Endodermal cell (in vitro differentiated cells): ENCODE measurements around the gene PTPN11. TPM values are rescaled to one million over a fixed set of nuclear protein-coding genes. Genes with fewer than 3 reads are reported as not detected.

Experiments used
- DNase-seq: peaks from one replicate; pipeline ENCODE4 v3.0.0-alpha.2; 2017
- H3K27ac ChIP-seq: 2 replicates; pipeline ENCODE4 v1.5.1; 2013; ENCODE audit warnings: mild to moderate bottlenecking, low read depth, low read length, moderate library complexity
- H3K27me3 ChIP-seq: 2 replicates; pipeline ENCODE4 v1.6.1; 2013; ENCODE audit warnings: mild to moderate bottlenecking, low read length, moderate library complexity; ENCODE audit not compliant: insufficient read depth, control insufficient read depth, poor library complexity, severe bottlenecking
- H3K36me3 ChIP-seq: 2 replicates; pipeline ENCODE4 v1.7.0; 2013; ENCODE audit warnings: mild to moderate bottlenecking, low read length, moderate library complexity; ENCODE audit not compliant: control insufficient read depth, insufficient read depth
- H3K4me1 ChIP-seq: one replicate; pipeline ENCODE4 v1.7.0; 2013; ENCODE audit warnings: low read length; ENCODE audit not compliant: control insufficient read depth, insufficient read depth
- H3K4me3 ChIP-seq: 2 replicates; pipeline ENCODE4 v1.5.1; 2013; ENCODE audit warnings: mild to moderate bottlenecking, low read length, moderate library complexity
- H3K9ac ChIP-seq: 2 replicates; pipeline ENCODE4 v1.6.1; 2013; ENCODE audit warnings: mild to moderate bottlenecking, low read length, moderate library complexity; ENCODE audit not compliant: poor library complexity, severe bottlenecking; ENCODE audit errors: extremely low read depth
- H3K9me3 ChIP-seq: 2 replicates; pipeline ENCODE4 v1.6.1; 2013; ENCODE audit warnings: mild to moderate bottlenecking, low read length, moderate library complexity; ENCODE audit not compliant: control insufficient read depth
- H3K27ac Mint-ChIP-seq: 2 replicates; pipeline ENCODE4 v1.8.0; 2020; ENCODE audit warnings: mixed read lengths
- H3K27me3 Mint-ChIP-seq: 2 replicates; pipeline ENCODE4 v1.8.0; 2021; ENCODE audit warnings: mild to moderate bottlenecking, mixed read lengths; ENCODE audit not compliant: insufficient read depth
- H3K36me3 Mint-ChIP-seq: 2 replicates; pipeline ENCODE4 v1.8.0; 2020; ENCODE audit warnings: low read depth, mixed read lengths
- H3K4me1 Mint-ChIP-seq: 2 replicates; pipeline ENCODE4 v1.8.0; 2020; ENCODE audit warnings: mixed read lengths
- H3K4me3 Mint-ChIP-seq: 2 replicates; pipeline ENCODE4 v1.8.0; 2020; ENCODE audit warnings: mild to moderate bottlenecking, moderate library complexity, mixed read lengths
- H3K9me3 Mint-ChIP-seq: 2 replicates; pipeline ENCODE4 v1.8.0; 2020; ENCODE audit warnings: mild to moderate bottlenecking, mixed read lengths
- WGBS, 2 experiments: methylation state at CpG; one replicate each; pipeline versions ENCODE4 v1.1.5 to v1.1.7; 2013; ENCODE audit warnings: missing lambda C conversion rate in 2 of 2, mixed read lengths in 1 of 2; ENCODE audit not compliant: insufficient coverage in 1 of 2, insufficient read length in 1 of 2; 5-methylcytosine and 5-hydroxymethylcytosine counted together
- total RNA-seq, 2 donors: library from RNA; stranded (reverse); fragmentation: NEBNext Ultra II Directional in 1 of 2; extraction: Animal tissue kit (Norgen Biotek cat#: 25700) in 1 of 2; gene quantifications; 2 replicates in 1 of 2; 3 replicates in 1 of 2; pipeline ENCODE4 v1.2.1, GENCODE V29; 2021
- TF ChIP-seq, protein P1 (sequence below): fragments of 200-600 bp; sonication (generic); conservative IDR thresholded peaks from 2 replicates; pipeline ENCODE4 v1.5.0; 2021; ENCODE audit warnings: antibody characterized with exemption, mild to moderate bottlenecking

Gene PTPN11
- total RNA-seq, 2 donors from 2014 or later = 98.2 to 106 TPM

GRCh38 chr12:112458751-112459150 is 40.0 kb downstream of the PTPN11 start:
- Histone ChIP-seq H3K27me3 (no peaks in the 10 kb centered on the region), H3K4me3 (no peak overlapping the region), H3K27ac (no peak overlapping the region), H3K4me1 (no peaks in the 10 kb centered on the region), H3K9ac (no peak overlapping the region), H3K9me3 (no peaks in the 10 kb centered on the region), H3K36me3 (peaks cover 65% of the 10 kb centered on the region)
- Mint-ChIP-seq H3K4me1 (no peaks in the 10 kb centered on the region), H3K27me3 (no peaks in the 10 kb centered on the region), H3K9me3 (no peaks in the 10 kb centered on the region), H3K27ac (no peak overlapping the region), H3K36me3 (peaks cover 59% of the 10 kb centered on the region), H3K4me3 (no peak overlapping the region)
- TF ChIP-seq, protein P1, sequence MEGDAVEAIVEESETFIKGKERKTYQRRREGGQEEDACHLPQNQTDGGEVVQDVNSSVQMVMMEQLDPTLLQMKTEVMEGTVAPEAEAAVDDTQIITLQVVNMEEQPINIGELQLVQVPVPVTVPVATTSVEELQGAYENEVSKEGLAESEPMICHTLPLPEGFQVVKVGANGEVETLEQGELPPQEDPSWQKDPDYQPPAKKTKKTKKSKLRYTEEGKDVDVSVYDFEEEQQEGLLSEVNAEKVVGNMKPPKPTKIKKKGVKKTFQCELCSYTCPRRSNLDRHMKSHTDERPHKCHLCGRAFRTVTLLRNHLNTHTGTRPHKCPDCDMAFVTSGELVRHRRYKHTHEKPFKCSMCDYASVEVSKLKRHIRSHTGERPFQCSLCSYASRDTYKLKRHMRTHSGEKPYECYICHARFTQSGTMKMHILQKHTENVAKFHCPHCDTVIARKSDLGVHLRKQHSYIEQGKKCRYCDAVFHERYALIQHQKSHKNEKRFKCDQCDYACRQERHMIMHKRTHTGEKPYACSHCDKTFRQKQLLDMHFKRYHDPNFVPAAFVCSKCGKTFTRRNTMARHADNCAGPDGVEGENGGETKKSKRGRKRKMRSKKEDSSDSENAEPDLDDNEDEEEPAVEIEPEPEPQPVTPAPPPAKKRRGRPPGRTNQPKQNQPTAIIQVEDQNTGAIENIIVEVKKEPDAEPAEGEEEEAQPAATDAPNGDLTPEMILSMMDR = no peak
- 92 to 100% methylated on average over 3 to 5 of the region's 5 CpGs for WGBS, 2 experiments
- no peak for DNase-seq

DNA sequence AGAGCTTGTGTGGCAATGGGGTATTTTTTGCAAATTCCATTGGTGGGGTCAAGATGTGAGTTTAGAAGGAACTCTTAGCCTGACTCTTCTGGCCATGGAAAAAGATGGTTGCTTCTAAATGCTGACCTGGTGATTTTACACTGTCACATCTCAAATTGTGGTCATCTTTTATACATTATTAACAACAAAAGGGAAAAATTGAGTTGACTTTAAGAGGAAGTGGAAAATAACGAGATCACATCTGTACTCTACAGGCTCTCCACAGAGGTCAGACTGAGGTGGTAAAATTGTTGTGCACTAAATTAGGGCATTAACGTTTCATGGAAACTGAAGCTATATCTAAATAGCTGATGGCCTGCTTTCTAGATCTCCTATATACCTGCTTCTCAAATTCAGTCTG is 44.7 kb downstream of the PTPN11 start:
- TF ChIP-seq, protein P1 = no peak
- no peaks in the 10 kb centered on the region for H3K9me3 Mint-ChIP-seq
- Histone ChIP-seq H3K36me3 (peaks cover 23% of the 10 kb centered on the region), H3K27me3 (no peaks in the 10 kb centered on the region), H3K9ac (no peak overlapping the region), H3K9me3 (no peaks in the 10 kb centered on the region), H3K4me1 (no peaks in the 10 kb centered on the region), H3K4me3 (no peak overlapping the region), H3K27ac (no peak overlapping the region)
- H3K4me3 Mint-ChIP-seq = no peak overlapping the region
- 97 to 100% methylated on average over 1 to 2 of the region's 2 CpGs for WGBS, 2 experiments
- peaks cover 10% of the 10 kb centered on the region for H3K4me1 Mint-ChIP-seq
- H3K36me3 Mint-ChIP-seq = peaks cover 49% of the 10 kb centered on the region
- no peaks in the 10 kb centered on the region for H3K27me3 Mint-ChIP-seq
- H3K27ac Mint-ChIP-seq = no peak overlapping the region
- no peak for DNase-seq

GRCh38 chr12:112464605-112465004 is 45.9 kb downstream of the PTPN11 start:
- no peak for DNase-seq
- H3K4me3 Mint-ChIP-seq = no peak overlapping the region
- H3K4me1 Mint-ChIP-seq = peaks cover 10% of the 10 kb centered on the region
- H3K27me3 Mint-ChIP-seq = no peaks in the 10 kb centered on the region
- Histone ChIP-seq H3K9me3 (no peaks in the 10 kb centered on the region), H3K4me1 (no peaks in the 10 kb centered on the region), H3K27me3 (no peaks in the 10 kb centered on the region), H3K9ac (no peak overlapping the region), H3K27ac (no peak overlapping the region), H3K4me3 (no peak overlapping the region), H3K36me3 (peaks cover 14% of the 10 kb centered on the region)
- H3K9me3 Mint-ChIP-seq = no peaks in the 10 kb centered on the region
- TF ChIP-seq, protein P1 = no peak
- peaks cover 48% of the 10 kb centered on the region for H3K36me3 Mint-ChIP-seq
- no peak overlapping the region for H3K27ac Mint-ChIP-seq
